Measurements from ENCODE around the gene CDKAL1.
"Not testable (repeated sequence)": the region's sequence is repeated elsewhere in the genome, so short reads cannot be mapped to it uniquely, and the experiment has no call there.

Gene CDKAL1

GRCh38 chr6:20590476-20590875 lies 56.2 kb downstream of the CDKAL1 start:
- not testable (repeated sequence) for H3K9me3 ChIP-seq (ENCODE audit: control insufficient read depth in 2 of 2, low read length in 2 of 2); H3K4me3 ChIP-seq (ENCODE audit: low read length in 2 of 2)

GRCh38 chr6:20594299-20594853 lies 60.1 kb downstream of the CDKAL1 start:
- H3K9ac ChIP-seq (ENCODE audit: low read length in 2 of 2); H3K36me3 ChIP-seq (ENCODE audit: control insufficient read depth in 2 of 2, insufficient read depth in 2 of 2, low read length in 2 of 2); H3K9me3 ChIP-seq (ENCODE audit: control insufficient read depth in 2 of 2, low read length in 2 of 2); H3K27ac ChIP-seq (ENCODE audit: low read length); H3K4me1 ChIP-seq (ENCODE audit: control insufficient read depth, insufficient read depth, low read length); H3K27me3 ChIP-seq (ENCODE audit: control insufficient read depth in 1 of 2, insufficient read depth in 2 of 2, low read length in 2 of 2); H3K4me3 ChIP-seq (ENCODE audit: low read length in 2 of 2): not testable (repeated sequence)

More at GRCh38 chr6:20590476-20590875, 56.2 kb downstream of the CDKAL1 start:
- H3K36me3 ChIP-seq (ENCODE audit: control insufficient read depth in 2 of 2, insufficient read depth in 2 of 2, low read length in 2 of 2); H3K27me3 ChIP-seq (ENCODE audit: control insufficient read depth in 1 of 2, insufficient read depth in 2 of 2, low read length in 2 of 2); H3K4me1 ChIP-seq (ENCODE audit: control insufficient read depth, insufficient read depth, low read length); H3K27ac ChIP-seq (ENCODE audit: low read length); H3K9ac ChIP-seq (ENCODE audit: low read length in 2 of 2): not testable (repeated sequence)

- Histone ChIP-seq H3K4me1 (ENCODE audit: control insufficient read depth, insufficient read depth, low read length) (no peaks in the 10 kb centered on the region), H3K9me3 (ENCODE audit: control insufficient read depth in 2 of 2, low read length in 2 of 2) (no peaks in the 10 kb centered on the region), H3K36me3 (ENCODE audit: control insufficient read depth in 2 of 2, insufficient read depth in 2 of 2, low read length in 2 of 2) (peaks cover 0 to 8% of the 10 kb centered on the region in 2 donors), H3K27me3 (ENCODE audit: control insufficient read depth in 1 of 2, insufficient read depth in 2 of 2, low read length in 2 of 2) (no peaks in the 10 kb centered on the region), H3K27ac (ENCODE audit: low read length) (no peak overlapping the region), H3K4me3 (ENCODE audit: low read length in 2 of 2) (no peak overlapping the region), H3K9ac (ENCODE audit: low read length in 2 of 2) (no peak overlapping the region)
These were observed 65.2 kb downstream of the CDKAL1 start for GRCh38 chr6:20599302-20600051.

GRCh38 chr6:20600831-20601230 lies 66.6 kb downstream of the CDKAL1 start:
- H3K4me1 ChIP-seq (ENCODE audit: control insufficient read depth, insufficient read depth, low read length), result no peaks in the 10 kb centered on the region
- H3K36me3 ChIP-seq (ENCODE audit: control insufficient read depth in 2 of 2, insufficient read depth in 2 of 2, low read length in 2 of 2), result peaks cover 0 to 8% of the 10 kb centered on the region in 2 donors
- no peak overlapping the region for H3K9ac ChIP-seq (ENCODE audit: low read length in 2 of 2)
- H3K27ac ChIP-seq (ENCODE audit: low read length), result no peak overlapping the region
- no peak overlapping the region for H3K4me3 ChIP-seq (ENCODE audit: low read length in 2 of 2)
- no peaks in the 10 kb centered on the region for H3K27me3 ChIP-seq (ENCODE audit: control insufficient read depth in 1 of 2, insufficient read depth in 2 of 2, low read length in 2 of 2)
- H3K9me3 ChIP-seq (ENCODE audit: control insufficient read depth in 2 of 2, low read length in 2 of 2), result no peaks in the 10 kb centered on the region

- Histone ChIP-seq H3K27ac (ENCODE audit: low read length) (no peak overlapping the region), H3K4me1 (ENCODE audit: control insufficient read depth, insufficient read depth, low read length) (no peaks in the 10 kb centered on the region), H3K9ac (ENCODE audit: low read length in 2 of 2) (no peak overlapping the region), H3K27me3 (ENCODE audit: control insufficient read depth in 1 of 2, insufficient read depth in 2 of 2, low read length in 2 of 2) (no peaks in the 10 kb centered on the region), H3K9me3 (ENCODE audit: control insufficient read depth in 2 of 2, low read length in 2 of 2) (no peaks in the 10 kb centered on the region), H3K36me3 (ENCODE audit: control insufficient read depth in 2 of 2, insufficient read depth in 2 of 2, low read length in 2 of 2) (peaks cover 0 to 4% of the 10 kb centered on the region in 2 donors), H3K4me3 (ENCODE audit: low read length in 2 of 2) (no peak overlapping the region)
These were observed 69.9 kb downstream of the CDKAL1 start for GRCh38 chr6:20604159-20604558.

GRCh38 chr6:20605061-20605460 lies 70.8 kb downstream of the CDKAL1 start:
- Histone ChIP-seq H3K36me3 (ENCODE audit: control insufficient read depth in 2 of 2, insufficient read depth in 2 of 2, low read length in 2 of 2) (no peaks in the 10 kb centered on the region), H3K9ac (ENCODE audit: low read length in 2 of 2) (no peak overlapping the region), H3K4me3 (ENCODE audit: low read length in 2 of 2) (no peak overlapping the region), H3K27me3 (ENCODE audit: control insufficient read depth in 1 of 2, insufficient read depth in 2 of 2, low read length in 2 of 2) (no peaks in the 10 kb centered on the region), H3K4me1 (ENCODE audit: control insufficient read depth, insufficient read depth, low read length) (no peaks in the 10 kb centered on the region), H3K27ac (ENCODE audit: low read length) (no peak overlapping the region), H3K9me3 (ENCODE audit: control insufficient read depth in 2 of 2, low read length in 2 of 2) (no peaks in the 10 kb centered on the region)

DNA sequence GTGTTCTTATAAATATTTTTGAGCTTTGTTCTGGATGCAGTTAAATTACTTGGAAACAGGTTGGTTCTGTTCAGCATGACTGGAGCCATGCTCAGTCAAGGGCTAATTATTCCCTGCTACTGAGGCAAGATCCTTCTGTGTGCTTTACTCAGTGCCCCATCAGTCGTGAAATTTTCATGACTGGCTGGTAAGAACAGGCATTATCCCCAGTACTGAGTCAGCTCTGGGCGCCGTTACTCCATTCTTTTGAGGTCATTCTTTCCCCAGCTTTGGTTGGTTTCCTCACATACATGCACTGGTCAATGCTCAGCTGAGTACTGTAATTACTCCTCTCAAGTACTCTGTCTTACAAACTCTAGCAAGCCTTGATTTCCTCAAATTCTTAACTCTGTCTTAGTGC lies 71.3 kb downstream of the CDKAL1 start:
- Histone ChIP-seq H3K27me3 (ENCODE audit: control insufficient read depth in 1 of 2, insufficient read depth in 2 of 2, low read length in 2 of 2) (no peaks in the 10 kb centered on the region), H3K9ac (ENCODE audit: low read length in 2 of 2) (no peak overlapping the region), H3K27ac (ENCODE audit: low read length) (no peak overlapping the region), H3K36me3 (ENCODE audit: control insufficient read depth in 2 of 2, insufficient read depth in 2 of 2, low read length in 2 of 2) (no peaks in the 10 kb centered on the region), H3K9me3 (ENCODE audit: control insufficient read depth in 2 of 2, low read length in 2 of 2) (no peaks in the 10 kb centered on the region), H3K4me1 (ENCODE audit: control insufficient read depth, insufficient read depth, low read length) (no peaks in the 10 kb centered on the region), H3K4me3 (ENCODE audit: low read length in 2 of 2) (no peak overlapping the region)

DNA sequence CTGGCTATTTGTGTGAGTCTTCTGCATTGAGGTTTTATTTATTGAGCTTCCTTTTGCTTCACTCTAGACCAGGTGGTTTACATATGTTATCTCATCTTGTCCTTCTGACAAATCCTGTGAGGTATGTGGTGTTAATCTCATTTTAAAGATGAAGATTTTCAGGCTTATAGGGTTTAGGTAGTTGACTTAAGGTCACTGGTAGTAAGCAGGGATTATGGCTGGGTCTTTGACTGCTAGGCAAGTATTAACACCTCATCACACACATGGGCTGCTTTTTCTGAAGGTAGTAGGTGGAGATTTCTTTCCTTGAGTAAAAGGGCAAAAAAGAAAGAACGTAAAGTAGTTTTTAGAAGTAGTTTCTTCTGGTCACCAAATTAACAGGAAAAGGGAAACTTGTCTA lies 72.6 kb downstream of the CDKAL1 start:
- Histone ChIP-seq H3K4me1 (ENCODE audit: control insufficient read depth, insufficient read depth, low read length) (no peaks in the 10 kb centered on the region), H3K4me3 (ENCODE audit: low read length in 2 of 2) (no peak overlapping the region), H3K36me3 (ENCODE audit: control insufficient read depth in 2 of 2, insufficient read depth in 2 of 2, low read length in 2 of 2) (no peaks in the 10 kb centered on the region), H3K27ac (ENCODE audit: low read length) (no peak overlapping the region), H3K9me3 (ENCODE audit: control insufficient read depth in 2 of 2, low read length in 2 of 2) (no peaks in the 10 kb centered on the region), H3K27me3 (ENCODE audit: control insufficient read depth in 1 of 2, insufficient read depth in 2 of 2, low read length in 2 of 2) (no peaks in the 10 kb centered on the region), H3K9ac (ENCODE audit: low read length in 2 of 2) (no peak overlapping the region)

DNA sequence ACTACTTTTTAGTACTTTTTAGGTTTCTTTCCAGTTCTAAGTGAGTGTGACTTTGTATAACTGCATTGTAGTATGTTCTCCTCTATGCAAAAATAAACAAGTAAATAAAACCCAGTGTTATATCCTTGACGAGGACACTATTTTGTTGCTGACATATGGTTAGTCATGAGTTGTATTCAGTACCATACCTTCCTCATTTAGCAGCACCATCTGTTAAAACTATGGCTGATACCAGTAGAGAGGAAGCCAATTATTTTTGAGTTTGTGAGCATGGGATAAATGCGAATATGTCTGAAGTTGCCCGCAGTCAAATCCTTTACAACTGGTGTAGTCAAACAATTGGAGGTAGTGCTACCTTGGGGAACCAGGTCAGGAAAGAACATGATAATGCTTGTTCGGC lies 74.1 kb downstream of the CDKAL1 start:
- no peaks in the 10 kb centered on the region for H3K36me3 ChIP-seq (ENCODE audit: control insufficient read depth in 2 of 2, insufficient read depth in 2 of 2, low read length in 2 of 2)
- H3K4me3 ChIP-seq (ENCODE audit: low read length in 2 of 2), result no peak overlapping the region
- H3K27ac ChIP-seq (ENCODE audit: low read length), result no peak overlapping the region
- H3K27me3 ChIP-seq (ENCODE audit: control insufficient read depth in 1 of 2, insufficient read depth in 2 of 2, low read length in 2 of 2), result no peaks in the 10 kb centered on the region
- no peaks in the 10 kb centered on the region for H3K9me3 ChIP-seq (ENCODE audit: control insufficient read depth in 2 of 2, low read length in 2 of 2)
- no peak overlapping the region for H3K9ac ChIP-seq (ENCODE audit: low read length in 2 of 2)
- no peaks in the 10 kb centered on the region for H3K4me1 ChIP-seq (ENCODE audit: control insufficient read depth, insufficient read depth, low read length)

- no peaks in the 10 kb centered on the region for H3K36me3 ChIP-seq (ENCODE audit: control insufficient read depth in 2 of 2, insufficient read depth in 2 of 2, low read length in 2 of 2)
These were observed 74.6 kb downstream of the CDKAL1 start for GRCh38 chr6:20608905-20609304.

GRCh38 chr6:20609924-20610323 lies 75.7 kb downstream of the CDKAL1 start:
- H3K9me3 ChIP-seq (ENCODE audit: control insufficient read depth in 2 of 2, low read length in 2 of 2); H3K9ac ChIP-seq (ENCODE audit: low read length in 2 of 2); H3K27me3 ChIP-seq (ENCODE audit: control insufficient read depth in 1 of 2, insufficient read depth in 2 of 2, low read length in 2 of 2); H3K27ac ChIP-seq (ENCODE audit: low read length); H3K4me3 ChIP-seq (ENCODE audit: low read length in 2 of 2); H3K36me3 ChIP-seq (ENCODE audit: control insufficient read depth in 2 of 2, insufficient read depth in 2 of 2, low read length in 2 of 2); H3K4me1 ChIP-seq (ENCODE audit: control insufficient read depth, insufficient read depth, low read length): not testable (repeated sequence)

More at GRCh38 chr6:20608905-20609304, 74.6 kb downstream of the CDKAL1 start:
- H3K27me3 ChIP-seq (ENCODE audit: control insufficient read depth in 1 of 2, insufficient read depth in 2 of 2, low read length in 2 of 2), result no peaks in the 10 kb centered on the region
- H3K9me3 ChIP-seq (ENCODE audit: control insufficient read depth in 2 of 2, low read length in 2 of 2), result no peaks in the 10 kb centered on the region
- no peak overlapping the region for H3K27ac ChIP-seq (ENCODE audit: low read length)
- no peak overlapping the region for H3K4me3 ChIP-seq (ENCODE audit: low read length in 2 of 2)
- H3K4me1 ChIP-seq (ENCODE audit: control insufficient read depth, insufficient read depth, low read length), result no peaks in the 10 kb centered on the region
- no peak overlapping the region for H3K9ac ChIP-seq (ENCODE audit: low read length in 2 of 2)
